SU-DHL-6 (cell line): ENCODE data around the gene KCNJ4.

Experiments
- EZH2phosphoT487 ChIP-seq: fragments of 200-600 bp; sonication (generic), shearing (Covaris generic); conservative IDR thresholded peaks from 2 replicates; pipeline ENCODE4 v1.6.1; 2018; ENCODE audit warnings: mild to moderate bottlenecking, antibody characterized with exemption, low read length, moderate library complexity, mixed read lengths
- TF ChIP-seq, protein P1 (sequence below): fragments of 200-600 bp; sonication (generic); IDR thresholded peaks from one replicate; pipeline ENCODE4 v1.5.1; 2017; ENCODE audit warnings: antibody characterized with exemption, mild to moderate bottlenecking, low read length, moderate library complexity; ENCODE audit not compliant: insufficient read depth, poor library complexity, severe bottlenecking

DNA sequence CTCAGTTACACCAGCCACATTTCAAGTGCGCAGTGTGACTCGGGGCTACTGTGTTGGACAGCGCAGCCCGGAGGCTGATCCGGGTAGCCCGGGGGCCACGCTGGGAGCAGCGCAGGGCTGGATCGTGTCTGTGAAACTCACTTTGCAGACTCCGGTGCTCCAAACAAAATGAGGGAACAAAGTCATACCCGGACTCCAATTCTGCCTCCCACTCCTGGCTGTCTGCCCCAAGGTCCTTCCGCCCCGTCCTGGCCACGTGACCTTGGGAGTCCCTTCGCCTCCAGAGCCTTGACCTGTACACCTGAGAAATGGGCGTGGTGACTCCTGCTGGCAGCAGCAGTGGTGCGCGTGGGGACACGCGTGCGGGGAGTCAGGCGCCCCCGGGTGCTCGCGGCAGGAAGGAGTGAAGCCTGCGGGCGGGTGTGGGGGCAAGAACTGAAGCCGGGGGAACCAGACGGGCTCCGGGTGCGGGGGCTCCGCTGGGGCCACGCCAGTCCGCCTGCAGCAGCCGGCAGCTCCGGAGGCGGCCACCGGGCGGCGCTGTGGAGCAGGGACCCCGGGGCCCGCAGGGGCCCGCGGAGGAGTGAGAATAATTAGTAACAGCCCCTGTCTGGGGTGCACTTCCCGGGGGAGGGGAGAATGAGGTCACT is 42.4 kb downstream of the KCNJ4 start:
- TF ChIP-seq, protein P1, sequence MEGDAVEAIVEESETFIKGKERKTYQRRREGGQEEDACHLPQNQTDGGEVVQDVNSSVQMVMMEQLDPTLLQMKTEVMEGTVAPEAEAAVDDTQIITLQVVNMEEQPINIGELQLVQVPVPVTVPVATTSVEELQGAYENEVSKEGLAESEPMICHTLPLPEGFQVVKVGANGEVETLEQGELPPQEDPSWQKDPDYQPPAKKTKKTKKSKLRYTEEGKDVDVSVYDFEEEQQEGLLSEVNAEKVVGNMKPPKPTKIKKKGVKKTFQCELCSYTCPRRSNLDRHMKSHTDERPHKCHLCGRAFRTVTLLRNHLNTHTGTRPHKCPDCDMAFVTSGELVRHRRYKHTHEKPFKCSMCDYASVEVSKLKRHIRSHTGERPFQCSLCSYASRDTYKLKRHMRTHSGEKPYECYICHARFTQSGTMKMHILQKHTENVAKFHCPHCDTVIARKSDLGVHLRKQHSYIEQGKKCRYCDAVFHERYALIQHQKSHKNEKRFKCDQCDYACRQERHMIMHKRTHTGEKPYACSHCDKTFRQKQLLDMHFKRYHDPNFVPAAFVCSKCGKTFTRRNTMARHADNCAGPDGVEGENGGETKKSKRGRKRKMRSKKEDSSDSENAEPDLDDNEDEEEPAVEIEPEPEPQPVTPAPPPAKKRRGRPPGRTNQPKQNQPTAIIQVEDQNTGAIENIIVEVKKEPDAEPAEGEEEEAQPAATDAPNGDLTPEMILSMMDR: peak; percentile 82
- TF ChIP-seq EZH2phosphoT487: no peak
